ENCODE measurements around the gene PROK1.
"Not testable (repeated sequence)": the region's sequence is repeated elsewhere in the genome, so short reads cannot be mapped to it uniquely, and the experiment has no call there.

Gene PROK1

DNA sequence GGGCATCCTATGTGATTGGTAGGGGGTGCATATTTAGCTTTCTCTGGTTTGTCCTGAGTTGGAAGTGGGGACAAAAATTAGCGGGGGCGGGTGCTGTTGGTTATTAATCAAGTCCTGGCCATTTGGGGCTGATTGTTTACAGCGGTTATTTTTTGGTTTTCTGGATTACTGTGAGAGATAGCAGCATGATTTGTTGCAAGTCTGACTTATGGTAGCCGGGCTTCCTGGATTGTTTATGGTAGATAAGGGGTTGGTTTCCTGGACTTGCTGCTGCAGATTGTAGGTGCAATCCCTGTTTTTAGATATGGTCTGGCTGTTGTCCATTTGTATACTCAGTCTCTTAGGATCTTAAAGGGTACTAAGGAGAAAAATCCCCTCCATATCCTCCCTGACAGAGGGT lies 12.1 kb upstream of the PROK1 start:
- POLR2A ChIA-PET, result no interaction called here
- CTCF ChIA-PET, result interaction anchor here (1.4 to 12.4 kb wide), 4 partner anchors 8 to 57 kb away, joined by 3 to 106 read pairs (median 6); no protein-coding TSS in a partner anchor
- DNase-seq (ENCODE audit: low read depth, low spot score), result no peak
- TF ChIP-seq, protein P1, sequence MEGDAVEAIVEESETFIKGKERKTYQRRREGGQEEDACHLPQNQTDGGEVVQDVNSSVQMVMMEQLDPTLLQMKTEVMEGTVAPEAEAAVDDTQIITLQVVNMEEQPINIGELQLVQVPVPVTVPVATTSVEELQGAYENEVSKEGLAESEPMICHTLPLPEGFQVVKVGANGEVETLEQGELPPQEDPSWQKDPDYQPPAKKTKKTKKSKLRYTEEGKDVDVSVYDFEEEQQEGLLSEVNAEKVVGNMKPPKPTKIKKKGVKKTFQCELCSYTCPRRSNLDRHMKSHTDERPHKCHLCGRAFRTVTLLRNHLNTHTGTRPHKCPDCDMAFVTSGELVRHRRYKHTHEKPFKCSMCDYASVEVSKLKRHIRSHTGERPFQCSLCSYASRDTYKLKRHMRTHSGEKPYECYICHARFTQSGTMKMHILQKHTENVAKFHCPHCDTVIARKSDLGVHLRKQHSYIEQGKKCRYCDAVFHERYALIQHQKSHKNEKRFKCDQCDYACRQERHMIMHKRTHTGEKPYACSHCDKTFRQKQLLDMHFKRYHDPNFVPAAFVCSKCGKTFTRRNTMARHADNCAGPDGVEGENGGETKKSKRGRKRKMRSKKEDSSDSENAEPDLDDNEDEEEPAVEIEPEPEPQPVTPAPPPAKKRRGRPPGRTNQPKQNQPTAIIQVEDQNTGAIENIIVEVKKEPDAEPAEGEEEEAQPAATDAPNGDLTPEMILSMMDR (IDR thresholded peaks at IDR 0.05; ENCODE audit: insufficient read depth, low read length, missing control alignments), result no peak
- no peak overlapping the region for H3K4me3 ChIP-seq (ENCODE audit: low read depth, low read length)

DNA sequence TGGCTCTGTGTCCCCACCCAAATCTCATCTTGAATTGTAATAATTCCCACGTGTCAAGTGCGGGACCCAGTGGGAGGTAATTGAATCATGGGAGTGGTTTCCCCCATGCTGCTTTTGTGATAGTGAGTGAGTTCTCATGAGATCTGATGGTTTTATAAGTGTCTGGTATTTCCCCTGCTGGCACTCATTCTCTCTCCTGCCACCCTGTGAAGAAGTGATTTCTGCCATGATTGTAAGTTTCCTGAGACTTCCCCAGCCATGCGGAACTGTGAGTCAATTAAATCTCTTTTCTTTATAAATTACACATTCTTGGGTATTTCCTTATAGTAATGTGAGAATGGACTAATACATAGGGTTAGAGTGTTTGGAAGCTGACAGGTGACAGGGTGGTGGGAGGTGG lies 11.1 kb upstream of the PROK1 start:
- POLR2A ChIA-PET; DNase-seq (ENCODE audit: low read depth, low spot score); H3K4me3 ChIP-seq (ENCODE audit: low read depth, low read length): not testable (repeated sequence)
- CTCF ChIA-PET, result interaction anchor here (1.0 to 12.4 kb wide), 4 partner anchors 20 to 237 kb away, joined by 3 to 106 read pairs (median 14); no protein-coding TSS in a partner anchor

DNA sequence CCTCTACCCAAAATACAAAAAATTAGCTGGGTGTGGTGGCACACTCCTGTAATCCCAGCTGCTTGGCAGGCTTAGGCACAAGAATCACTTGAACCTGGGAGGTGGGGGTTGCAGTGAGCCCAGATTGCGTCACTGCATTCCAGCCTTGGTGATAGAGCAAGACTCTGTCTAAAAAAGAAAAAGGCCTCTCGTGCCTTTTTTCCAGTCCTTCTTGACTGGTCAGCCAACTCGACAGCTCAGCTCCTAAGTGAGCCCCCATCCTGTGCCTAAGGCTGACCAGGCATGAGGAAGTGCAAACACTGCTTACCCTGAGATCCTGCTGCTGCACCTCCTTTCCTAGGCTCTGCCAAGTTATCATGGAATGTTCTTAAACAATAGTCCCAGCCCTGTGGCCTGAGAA lies 10.1 kb upstream of the PROK1 start:
- no peak for DNase-seq (ENCODE audit: low read depth, low spot score)
- TF ChIP-seq, protein P1 (IDR thresholded peaks at IDR 0.05; ENCODE audit: insufficient read depth, low read length, missing control alignments), result no peak
- no peak overlapping the region for H3K4me3 ChIP-seq (ENCODE audit: low read depth, low read length)
- ChIA-PET POLR2A (no interaction called here), CTCF (interaction anchor here (1.0 to 12.4 kb wide), 7 partner anchors 14 to 238 kb away, joined by 3 to 106 read pairs (median 7); no protein-coding TSS in a partner anchor)

DNA sequence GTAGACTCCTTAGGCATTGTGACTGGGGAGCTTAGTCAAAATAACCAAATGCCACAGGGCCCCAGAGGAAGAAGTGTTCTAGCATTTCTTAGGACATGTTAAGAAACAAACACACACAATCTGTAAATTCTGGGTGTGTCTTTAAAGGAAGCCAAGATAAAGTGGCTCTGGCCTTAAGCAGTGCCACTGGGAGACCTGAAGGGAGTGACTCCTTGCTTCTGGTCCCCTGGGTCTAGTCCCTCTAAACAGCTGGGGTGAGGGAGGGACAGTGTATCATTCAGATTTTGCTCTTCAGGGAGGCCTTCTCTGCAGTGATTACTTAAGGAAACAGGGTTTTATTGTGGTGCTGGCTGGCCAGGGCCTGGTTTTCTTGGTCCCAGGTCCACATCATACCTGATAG lies 9.1 kb upstream of the PROK1 start:
- TF ChIP-seq, protein P1 (IDR thresholded peaks at IDR 0.05; ENCODE audit: insufficient read depth, low read length, missing control alignments), result no peak
- H3K4me3 ChIP-seq (ENCODE audit: low read depth, low read length), result no peak overlapping the region
- no peak for DNase-seq (ENCODE audit: low read depth, low spot score)
- ChIA-PET CTCF (interaction anchor here (2.2 to 12.4 kb wide), 3 partner anchors 18 to 235 kb away, joined by 7 to 106 read pairs (median 18); no protein-coding TSS in a partner anchor), POLR2A (no interaction called here)

DNA sequence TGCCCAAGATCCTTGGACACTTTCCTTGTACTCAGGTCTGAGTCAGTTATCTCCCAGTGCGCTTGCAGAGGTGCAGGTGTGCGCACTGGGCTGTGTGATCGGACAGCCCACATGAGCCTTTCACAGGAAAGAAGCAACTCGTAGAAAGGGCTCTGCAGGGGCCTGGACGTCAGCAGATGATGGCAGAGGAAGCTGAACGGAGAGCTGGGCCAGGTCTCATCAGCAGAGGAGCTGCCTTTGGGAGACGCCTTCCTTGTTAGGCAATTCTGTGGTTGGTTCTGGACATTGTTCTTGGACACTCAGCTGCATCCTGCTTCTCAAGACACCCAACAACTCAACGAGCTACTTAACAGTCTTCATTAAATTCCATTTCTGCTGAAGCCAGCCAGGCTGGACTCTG lies 7.5 kb upstream of the PROK1 start:
- TF ChIP-seq, protein P1 (IDR thresholded peaks at IDR 0.05; ENCODE audit: insufficient read depth, low read length, missing control alignments), result no peak
- ChIA-PET CTCF (interaction anchor here (1.0 to 12.4 kb wide), 2 partner anchors 31 to 355 kb away, joined by 3 to 106 read pairs; no protein-coding TSS in a partner anchor), POLR2A (no interaction called here)
- DNase-seq (ENCODE audit: low read depth, low spot score), result no peak
- no peak overlapping the region for H3K4me3 ChIP-seq (ENCODE audit: low read depth, low read length)

DNA sequence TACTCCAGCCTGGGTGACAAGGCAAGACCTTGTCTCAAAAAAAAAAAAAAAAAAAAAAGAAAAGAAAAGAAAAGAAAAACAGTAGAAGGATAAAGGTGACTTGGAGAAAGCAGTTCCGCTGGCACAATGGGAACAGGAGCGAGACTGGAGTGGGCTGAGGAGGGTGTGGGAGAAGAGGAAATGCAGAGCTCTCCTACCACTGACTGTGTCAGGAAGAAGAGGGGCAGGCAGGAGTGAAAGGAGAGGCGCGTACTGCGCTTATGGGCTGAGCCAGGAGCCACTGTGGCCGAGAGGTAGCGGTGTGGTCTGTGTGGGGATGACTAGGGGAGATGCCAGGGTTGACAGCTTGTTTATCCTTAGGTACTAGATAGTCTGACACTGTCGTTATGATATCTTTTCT lies 6.4 kb upstream of the PROK1 start:
- no peak overlapping the region for H3K4me3 ChIP-seq (ENCODE audit: low read depth, low read length)
- ChIA-PET CTCF (interaction anchor here (0.7 to 1.0 kb wide), 2 partner anchors 16 to 20 kb away, joined by 3 to 4 read pairs; no protein-coding TSS in a partner anchor), POLR2A (no interaction called here)
- TF ChIP-seq, protein P1 (IDR thresholded peaks at IDR 0.05; ENCODE audit: insufficient read depth, low read length, missing control alignments), result no peak
- no peak for DNase-seq (ENCODE audit: low read depth, low spot score)

Measured in AG04449 (cell line).